Cardiac muscle cell (in vitro differentiated cells and primary cell): ENCODE measurements around the gene RBM43. TPM values are rescaled to one million over a fixed set of nuclear protein-coding genes. Genes with fewer than 3 reads are reported as not detected.
A peak's percentile ranks its signal among the peaks of the same experiment; 100 is the strongest.

Experiments
- DNase-seq, 2 donors: peaks; one replicate each; pipeline versions ENCODE4 v3.0.0 to v3.0.0-alpha.2; 2010 to 2017; ENCODE audit warnings: low read depth in 1 of 2, low spot score in 1 of 2
- H3K27ac ChIP-seq: fragments of 200-600 bp; sonication (generic); 2 replicates; pipeline ENCODE4 v1.5.1; 2016
- H3K27me3 ChIP-seq: fragments of 200-600 bp; sonication (generic); 2 replicates; pipeline ENCODE4 v1.6.0; 2016; ENCODE audit warnings: control low read depth
- H3K36me3 ChIP-seq: fragments of 200-600 bp; sonication (generic); 2 replicates; pipeline ENCODE4 v1.5.1; 2016; ENCODE audit warnings: control low read depth
- H3K4me1 ChIP-seq: fragments of 200-600 bp; sonication (generic); 2 replicates; pipeline ENCODE4 v1.8.1; 2017; ENCODE audit warnings: low read depth, mild to moderate bottlenecking, mixed run types
- H3K4me3 ChIP-seq: fragments of 200-600 bp; sonication (generic); 2 replicates; pipeline ENCODE4 v1.5.1; 2016; ENCODE audit warnings: mild to moderate bottlenecking
- H3K9me3 ChIP-seq: fragments of 200-600 bp; sonication (generic); 2 replicates; pipeline ENCODE4 v1.5.1; 2017; ENCODE audit warnings: low read depth, mild to moderate bottlenecking, control low read depth
- polyA plus RNA-seq: library from polyadenylated mRNA; unstranded; fragments of >200 nt; fragmentation: Nextera tagmentation; extraction: Ambion mirVana; gene quantifications from 2 replicates; pipeline ENCODE4 v1.2.1, GENCODE V29; 2016
- total RNA-seq: library from RNA; depleted of rRNA; stranded (reverse); fragments of >200 nt; gene quantifications from 2 replicates; pipeline ENCODE4 v1.2.3, GENCODE V29; 2016
- TF ChIP-seq, protein P1 (sequence below): IDR thresholded peaks from 2 replicates; pipeline ENCODE4 v1.5.1; 2012; ENCODE audit warnings: low read depth, mild to moderate bottlenecking, low read length

Gene RBM43
- total and polyA plus RNA-seq, 2 experiments from 2014 or later, result 0.10 to 1.4 TPM

DNA sequence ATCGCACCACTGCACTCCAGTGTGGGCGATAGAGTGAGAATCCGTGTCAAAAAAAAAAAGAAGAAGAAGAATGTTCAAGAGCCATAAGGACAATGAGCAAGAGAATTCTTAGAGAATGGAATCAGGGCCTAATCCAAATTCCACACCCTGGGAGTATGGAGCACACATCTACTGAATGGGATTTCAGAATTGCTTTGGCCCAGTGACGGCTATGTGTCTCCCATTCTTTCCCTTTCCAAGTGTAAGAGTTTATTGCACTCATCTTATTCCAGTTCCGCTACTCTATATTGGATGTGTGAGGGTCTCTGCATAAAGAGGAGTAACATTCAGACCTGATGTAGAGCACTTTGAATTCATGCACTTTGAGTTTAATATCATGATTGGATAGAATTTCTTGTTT lies 5.9 kb upstream of the RBM43 start:
- H3K4me3 ChIP-seq, result no peak overlapping the region
- H3K9me3 ChIP-seq, result no peaks in the 10 kb centered on the region
- no peak overlapping the region for H3K27ac ChIP-seq
- no peak for DNase-seq
- TF ChIP-seq, protein P1, sequence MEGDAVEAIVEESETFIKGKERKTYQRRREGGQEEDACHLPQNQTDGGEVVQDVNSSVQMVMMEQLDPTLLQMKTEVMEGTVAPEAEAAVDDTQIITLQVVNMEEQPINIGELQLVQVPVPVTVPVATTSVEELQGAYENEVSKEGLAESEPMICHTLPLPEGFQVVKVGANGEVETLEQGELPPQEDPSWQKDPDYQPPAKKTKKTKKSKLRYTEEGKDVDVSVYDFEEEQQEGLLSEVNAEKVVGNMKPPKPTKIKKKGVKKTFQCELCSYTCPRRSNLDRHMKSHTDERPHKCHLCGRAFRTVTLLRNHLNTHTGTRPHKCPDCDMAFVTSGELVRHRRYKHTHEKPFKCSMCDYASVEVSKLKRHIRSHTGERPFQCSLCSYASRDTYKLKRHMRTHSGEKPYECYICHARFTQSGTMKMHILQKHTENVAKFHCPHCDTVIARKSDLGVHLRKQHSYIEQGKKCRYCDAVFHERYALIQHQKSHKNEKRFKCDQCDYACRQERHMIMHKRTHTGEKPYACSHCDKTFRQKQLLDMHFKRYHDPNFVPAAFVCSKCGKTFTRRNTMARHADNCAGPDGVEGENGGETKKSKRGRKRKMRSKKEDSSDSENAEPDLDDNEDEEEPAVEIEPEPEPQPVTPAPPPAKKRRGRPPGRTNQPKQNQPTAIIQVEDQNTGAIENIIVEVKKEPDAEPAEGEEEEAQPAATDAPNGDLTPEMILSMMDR, result no peak
- no peaks in the 10 kb centered on the region for H3K36me3 ChIP-seq
- no peaks in the 10 kb centered on the region for H3K27me3 ChIP-seq
- no peaks in the 10 kb centered on the region for H3K4me1 ChIP-seq

DNA sequence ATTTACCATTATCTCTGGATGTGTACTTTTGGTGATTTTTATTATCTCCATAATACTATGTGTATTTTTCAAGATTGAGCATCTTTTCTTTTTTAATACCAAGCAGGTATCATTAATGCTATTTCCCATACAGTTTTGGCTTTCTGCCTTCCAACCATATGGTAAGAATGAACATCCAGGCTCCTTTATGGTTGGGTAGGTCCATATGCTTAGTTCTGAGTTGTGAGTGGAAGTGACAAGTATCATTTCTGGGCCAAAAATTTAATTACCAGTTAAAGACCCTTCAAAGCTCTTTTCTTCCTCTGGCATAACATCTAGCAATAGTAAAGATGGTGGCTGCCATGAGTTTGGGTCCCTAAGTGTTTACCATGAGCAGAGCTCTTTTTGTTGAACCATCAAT lies 4.3 kb upstream of the RBM43 start:
- no peak for DNase-seq
- Histone ChIP-seq H3K9me3 (no peaks in the 10 kb centered on the region), H3K4me3 (no peak overlapping the region), H3K27me3 (no peaks in the 10 kb centered on the region), H3K27ac (no peak overlapping the region), H3K4me1 (no peaks in the 10 kb centered on the region), H3K36me3 (no peaks in the 10 kb centered on the region)
- TF ChIP-seq, protein P1, result no peak

DNA sequence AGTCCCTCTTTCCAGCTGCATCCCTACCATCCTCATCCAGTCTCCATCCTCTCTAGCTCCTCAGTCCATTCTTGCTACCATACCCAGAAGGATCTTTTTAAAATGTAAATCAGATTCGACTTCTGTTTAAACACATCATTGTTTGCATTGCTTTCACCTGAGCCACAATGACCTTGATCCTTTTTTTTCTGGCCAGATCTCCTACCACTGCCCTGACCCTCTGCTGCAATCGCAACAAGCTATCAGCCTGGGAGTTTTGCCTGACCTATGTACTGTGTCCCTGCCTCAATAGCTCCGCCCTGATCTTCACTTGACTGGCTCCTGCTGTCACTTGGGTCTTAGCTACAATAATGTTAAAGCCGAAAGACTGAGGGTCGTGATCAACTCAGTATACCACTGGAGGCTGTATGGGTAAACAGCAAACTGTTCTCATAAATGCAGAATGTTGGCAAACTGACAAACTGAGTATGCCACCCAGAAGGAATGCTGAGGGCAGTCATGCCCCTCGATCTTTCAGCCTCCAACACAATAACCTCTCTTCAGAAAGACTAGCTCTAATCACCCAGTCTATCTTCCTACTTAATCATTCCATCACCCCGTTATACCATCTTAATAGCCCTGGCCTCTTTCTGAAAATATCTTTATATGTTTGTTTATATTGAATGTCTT lies 2.6 kb upstream of the RBM43 start:
- H3K27ac ChIP-seq, result no peak overlapping the region
- H3K27me3 ChIP-seq, result no peaks in the 10 kb centered on the region
- no peak for DNase-seq
- H3K4me3 ChIP-seq, result no peak overlapping the region
- no peaks in the 10 kb centered on the region for H3K9me3 ChIP-seq
- H3K4me1 ChIP-seq, result no peaks in the 10 kb centered on the region
- TF ChIP-seq, protein P1, result no peak
- H3K36me3 ChIP-seq, result no peaks in the 10 kb centered on the region

DNA sequence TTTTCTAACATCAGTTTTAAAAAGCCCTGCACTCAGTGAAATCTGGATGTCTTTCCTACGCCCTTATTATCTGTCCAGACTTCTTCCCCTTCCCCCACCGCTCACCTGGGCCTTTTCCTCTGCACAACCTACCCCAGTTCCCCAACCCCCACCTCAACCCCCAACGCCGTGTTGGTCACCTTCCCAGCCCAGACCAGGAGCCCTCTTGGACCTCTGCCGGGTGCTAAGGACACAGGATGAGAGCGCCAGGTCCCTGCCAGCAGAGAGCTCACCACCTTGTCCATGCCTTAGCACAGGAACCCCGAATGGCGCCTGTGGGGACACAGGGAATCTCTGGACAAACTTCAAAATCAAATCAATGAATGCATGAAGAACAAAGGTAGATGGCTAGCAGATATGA lies 966 bp upstream of the RBM43 start:
- Histone ChIP-seq H3K4me1 (no peaks in the 10 kb centered on the region), H3K4me3 (no peak overlapping the region), H3K27ac (no peak overlapping the region), H3K36me3 (no peaks in the 10 kb centered on the region), H3K9me3 (no peaks in the 10 kb centered on the region), H3K27me3 (no peaks in the 10 kb centered on the region)
- no peak for DNase-seq
- TF ChIP-seq, protein P1, result no peak

DNA sequence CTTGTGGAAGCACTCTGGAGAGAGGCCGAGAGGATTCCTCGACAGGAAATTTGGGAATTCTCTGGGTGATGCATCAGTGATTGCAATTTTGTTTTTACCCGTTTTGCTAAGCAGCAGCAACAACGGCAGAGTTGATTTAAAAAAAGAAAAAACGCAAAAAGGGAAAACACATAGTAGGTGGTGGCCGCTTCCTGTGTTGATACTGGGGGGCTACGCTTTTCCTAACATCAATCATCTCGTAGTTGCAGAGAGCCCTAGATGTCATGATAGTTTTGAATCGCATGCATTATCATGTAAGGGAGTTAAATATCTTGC lies 271 bp upstream of the RBM43 start:
- no peak for DNase-seq
- H3K4me3 ChIP-seq, result peak overlapping the region; percentile 34
- no peaks in the 10 kb centered on the region for H3K9me3 ChIP-seq
- no peaks in the 10 kb centered on the region for H3K36me3 ChIP-seq
- TF ChIP-seq, protein P1, result no peak
- H3K27me3 ChIP-seq, result no peaks in the 10 kb centered on the region
- H3K27ac ChIP-seq, result no peak overlapping the region
- H3K4me1 ChIP-seq, result no peaks in the 10 kb centered on the region
